Suprapubic skin (tissue), 3 donors: Measurements from ENCODE around the gene LMOD3.

Experiments
- POLR2A ChIP-seq, 2 donors: fragments of 450-650 bp; IDR thresholded peaks; one replicate each; pipeline ENCODE4 v1.6.1; 2017; ENCODE audit warnings: antibody characterized with exemption in 2 of 2, mild to moderate bottlenecking in 2 of 2, moderate library complexity in 2 of 2
- TF ChIP-seq, protein P1 (sequence below), 2 donors: fragments of 200-600 bp in 1 of 2; fragments of 450-650 bp in 1 of 2; sonication (generic) in 1 of 2; IDR thresholded peaks; one replicate each; pipeline ENCODE4 v1.5.1; 2016 to 2019; ENCODE audit warnings: antibody characterized with exemption in 2 of 2, mild to moderate bottlenecking in 1 of 2, moderate library complexity in 1 of 2

DNA sequence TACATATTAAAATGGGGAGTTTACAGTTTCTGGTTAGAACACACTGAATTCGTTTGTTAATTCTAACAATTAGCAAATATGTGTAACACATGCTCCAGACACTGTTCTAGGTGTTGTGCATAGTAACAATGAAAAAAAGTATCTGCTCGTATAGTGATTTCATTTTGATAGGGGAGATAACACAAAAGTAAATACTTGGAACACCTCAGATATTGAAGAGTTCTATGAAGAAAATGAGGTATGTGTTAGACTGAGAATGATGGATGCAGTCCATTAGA, 63.5 kb downstream of the LMOD3 start:
- TF ChIP-seq POLR2A (IDR thresholded peaks at IDR 0.05), result no peak
- TF ChIP-seq, protein P1, sequence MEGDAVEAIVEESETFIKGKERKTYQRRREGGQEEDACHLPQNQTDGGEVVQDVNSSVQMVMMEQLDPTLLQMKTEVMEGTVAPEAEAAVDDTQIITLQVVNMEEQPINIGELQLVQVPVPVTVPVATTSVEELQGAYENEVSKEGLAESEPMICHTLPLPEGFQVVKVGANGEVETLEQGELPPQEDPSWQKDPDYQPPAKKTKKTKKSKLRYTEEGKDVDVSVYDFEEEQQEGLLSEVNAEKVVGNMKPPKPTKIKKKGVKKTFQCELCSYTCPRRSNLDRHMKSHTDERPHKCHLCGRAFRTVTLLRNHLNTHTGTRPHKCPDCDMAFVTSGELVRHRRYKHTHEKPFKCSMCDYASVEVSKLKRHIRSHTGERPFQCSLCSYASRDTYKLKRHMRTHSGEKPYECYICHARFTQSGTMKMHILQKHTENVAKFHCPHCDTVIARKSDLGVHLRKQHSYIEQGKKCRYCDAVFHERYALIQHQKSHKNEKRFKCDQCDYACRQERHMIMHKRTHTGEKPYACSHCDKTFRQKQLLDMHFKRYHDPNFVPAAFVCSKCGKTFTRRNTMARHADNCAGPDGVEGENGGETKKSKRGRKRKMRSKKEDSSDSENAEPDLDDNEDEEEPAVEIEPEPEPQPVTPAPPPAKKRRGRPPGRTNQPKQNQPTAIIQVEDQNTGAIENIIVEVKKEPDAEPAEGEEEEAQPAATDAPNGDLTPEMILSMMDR (IDR thresholded peaks at IDR 0.05), result no peak
